ENCODE data around the gene DCTN3.
A peak's percentile ranks its signal among the peaks of the same experiment; 100 is the strongest.

DCTN3 gene

GRCh38 chr9:34628656-34629490, 8.6 kb upstream of the DCTN3 start, which contains the start of gene ARID3C:
TSS of gene ARID3C (minus strand) at chr9:34629066. CDS start at chr9:34628014, 1,052 bp downstream.
- peak within 1 kb of the TSS; percentile 29; the same call in 1 of the 2 replicates for H3K4me3 ChIP-seq (ENCODE audit: low read depth, low read length)
- TF ChIP-seq CTCF (IDR thresholded peaks at IDR 0.05; ENCODE audit: low read depth, low read length): no peak

- H3K4me3 ChIP-seq (ENCODE audit: low read depth, low read length): no peak overlapping the region
- no peak for TF ChIP-seq CTCF (IDR thresholded peaks at IDR 0.05; ENCODE audit: low read depth, low read length)
These were observed 7.7 kb upstream of the DCTN3 start for GRCh38 chr9:34627716-34628655.

GRCh38 chr9:34625186-34625486, 4.8 kb upstream of the DCTN3 start:
- H3K4me3 ChIP-seq (ENCODE audit: low read depth, low read length): no peak overlapping the region
- TF ChIP-seq CTCF (IDR thresholded peaks at IDR 0.05; ENCODE audit: low read depth, low read length): no peak

GRCh38 chr9:34624475-34625185, 4.3 kb upstream of the DCTN3 start:
- H3K4me3 ChIP-seq (ENCODE audit: low read depth, low read length): no peak overlapping the region
- TF ChIP-seq CTCF (IDR thresholded peaks at IDR 0.05; ENCODE audit: low read depth, low read length): no peak

GRCh38 chr9:34623374-34624235, 3.3 kb upstream of the DCTN3 start:
- H3K4me3 ChIP-seq (ENCODE audit: low read depth, low read length): no peak overlapping the region
- no peak for TF ChIP-seq CTCF (IDR thresholded peaks at IDR 0.05; ENCODE audit: low read depth, low read length)

- TF ChIP-seq CTCF (IDR thresholded peaks at IDR 0.05; ENCODE audit: low read depth, low read length): no peak
- H3K4me3 ChIP-seq (ENCODE audit: low read depth, low read length): no peak overlapping the region
These were observed 5.2 kb downstream of the DCTN3 start for GRCh38 chr9:34615132-34615531.
